GM21528 (cell line): ENCODE measurements around the gene ARHGAP26.

ENCODE experiments used
- ATAC-seq: cut with Tn5 transposase; IDR thresholded peaks from one replicate; pipeline ENCODE4 v1.9.1; 2021; ENCODE audit warnings: mild to moderate bottlenecking, moderate library complexity; ENCODE audit not compliant: unreplicated experiment, low FRiP score

ARHGAP26 gene

GRCh38 chr5:142866563-142867275 lies 96.5 kb downstream of the ARHGAP26 start:
- ATAC-seq: no peak

- no peak for ATAC-seq
Observed at GRCh38 chr5:142869886-142870285, 99.7 kb downstream of the ARHGAP26 start.

GRCh38 chr5:142870532-142871362 lies 100.6 kb downstream of the ARHGAP26 start:
- no peak for ATAC-seq

- no peak for ATAC-seq
Observed at GRCh38 chr5:142871363-142872193, 101.4 kb downstream of the ARHGAP26 start.

- no peak for ATAC-seq
Observed at GRCh38 chr5:142872217-142872616, 102.0 kb downstream of the ARHGAP26 start.

- ATAC-seq: no peak
Observed at GRCh38 chr5:142872795-142873194, 102.6 kb downstream of the ARHGAP26 start.

- no peak for ATAC-seq
Observed at GRCh38 chr5:142873831-142874230, 103.7 kb downstream of the ARHGAP26 start.

- no peak for ATAC-seq
Observed at GRCh38 chr5:142874540-142874939, 104.4 kb downstream of the ARHGAP26 start.

- no peak for ATAC-seq
Observed at GRCh38 chr5:142875936-142876335, 105.8 kb downstream of the ARHGAP26 start.

- no peak for ATAC-seq
Observed at GRCh38 chr5:142876817-142877216, 106.6 kb downstream of the ARHGAP26 start.

- ATAC-seq: no peak
Observed at GRCh38 chr5:142878111-142878510, 107.9 kb downstream of the ARHGAP26 start.

GRCh38 chr5:142878638-142879037 lies 108.5 kb downstream of the ARHGAP26 start:
- no peak for ATAC-seq

- no peak for ATAC-seq
Observed at GRCh38 chr5:142881076-142881783, 111.1 kb downstream of the ARHGAP26 start.

- ATAC-seq: no peak
Observed at GRCh38 chr5:142881784-142882126, 111.6 kb downstream of the ARHGAP26 start.

GRCh38 chr5:142883025-142883424 lies 112.8 kb downstream of the ARHGAP26 start:
- ATAC-seq: no peak

GRCh38 chr5:142883438-142883837 lies 113.3 kb downstream of the ARHGAP26 start:
- no peak for ATAC-seq

- ATAC-seq: no peak
Observed at GRCh38 chr5:142884029-142884428, 113.9 kb downstream of the ARHGAP26 start.

- ATAC-seq: no peak
Observed at GRCh38 chr5:142886211-142886610, 116.0 kb downstream of the ARHGAP26 start.

GRCh38 chr5:142886956-142887355 lies 116.8 kb downstream of the ARHGAP26 start:
- ATAC-seq: no peak

GRCh38 chr5:142888469-142889085 lies 118.4 kb downstream of the ARHGAP26 start:
- ATAC-seq: no peak
